Prostate gland (tissue), 2 donors: Measurements from ENCODE around the gene DGAT2. TPM values are rescaled to one million over a fixed set of nuclear protein-coding genes. Genes with fewer than 3 reads are reported as not detected.

Experiments
- DNase-seq: peaks from one replicate; pipeline ENCODE4 v3.0.0-alpha.2; 2019; ENCODE audit warnings: low spot score
- H3K27ac ChIP-seq, 2 donors: fragments of 200-600 bp; sonication (generic); 2 replicates each; pipeline ENCODE4 v1.5.1; 2017 to 2019
- H3K27me3 ChIP-seq: fragments of 200-600 bp; sonication (generic); replicated peaks from 2 replicates; pipeline ENCODE4 v1.5.1; 2019; ENCODE audit not compliant: insufficient read depth
- H3K36me3 ChIP-seq, 2 donors: fragments of 200-600 bp; sonication (generic); 1 replicate in 1 of 2; 2 replicates in 1 of 2; pipeline versions ENCODE4 v1.5.1 to v1.8.1; 2017 to 2019
- H3K4me1 ChIP-seq: fragments of 200-600 bp; sonication (generic); replicated peaks from 2 replicates; pipeline ENCODE4 v1.5.1; 2019
- H3K4me3 ChIP-seq, 2 donors: fragments of 200-600 bp; sonication (generic); 2 replicates each; pipeline ENCODE4 v1.5.1; 2017 to 2019
- H3K9me3 ChIP-seq: fragments of 200-600 bp; sonication (generic); 2 replicates; pipeline ENCODE4 v1.5.1; 2017
- POLR2A ChIP-seq: fragments of 450-650 bp; IDR thresholded peaks from one replicate; pipeline ENCODE4 v1.6.1; 2016; ENCODE audit warnings: antibody characterized with exemption, mild to moderate bottlenecking
- POLR2AphosphoS5 ChIP-seq: sonication (generic); formaldehyde crosslinking; IDR thresholded peaks from one replicate; pipeline ENCODE4 v1.6.1; 2017; ENCODE audit warnings: antibody characterized with exemption
- WGBS: methylation state at CpG from one replicate; pipeline ENCODE4 v1.1.5; 2018; 5-methylcytosine and 5-hydroxymethylcytosine counted together
- intact Hi-C: fragments of 100-400 bp; cut with DNase I; formaldehyde crosslinking; loops from one replicate; pipeline ENCODE4 v1.14.2; 2022
- total RNA-seq, 2 donors: library from RNA; depleted of rRNA; stranded (reverse); fragments of >200 nt; gene quantifications; one replicate each; pipeline ENCODE4 v1.1.0, GENCODE V29; 2016
- TF ChIP-seq, protein P1 (sequence below), 4 experiments: fragments of 200-600 bp in 2 of 4; fragments of 450-650 bp in 2 of 4; sonication (generic) in 2 of 4; IDR thresholded peaks; 1 replicate in 3 of 4; 2 replicates in 1 of 4; pipeline ENCODE4 v1.5.1; 2016 to 2019; ENCODE audit warnings: antibody characterized with exemption in 4 of 4, mild to moderate bottlenecking in 2 of 4, moderate library complexity in 2 of 4

DGAT2 gene
- total RNA-seq, 2 donors from 2014 or later, result 5.6 to 24.6 TPM

DNA sequence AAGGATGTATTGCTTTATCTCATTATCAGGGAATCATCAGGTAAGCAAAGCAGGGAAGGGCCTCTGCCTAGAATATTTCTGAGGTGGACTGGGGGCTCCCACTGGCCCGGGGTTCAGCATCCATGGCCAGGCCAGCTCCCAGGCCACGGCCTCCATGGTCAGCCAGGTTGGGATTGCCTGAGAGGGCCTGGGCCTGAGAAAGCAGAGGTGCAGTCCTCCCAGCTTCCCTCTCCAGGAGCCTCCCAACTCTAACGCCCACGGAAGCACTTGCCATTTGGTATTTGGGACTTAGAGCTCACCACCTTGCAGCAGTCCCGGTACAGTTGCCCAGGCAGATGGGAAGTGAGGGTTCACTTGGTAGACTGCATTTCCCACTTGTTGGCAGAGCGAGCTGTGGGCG, 12.7 kb downstream of the DGAT2 start:
- Histone ChIP-seq H3K9me3 (no peaks in the 10 kb centered on the region), H3K27ac (no peak overlapping the region), H3K36me3 (no peaks in the 10 kb centered on the region), H3K27me3 (no peaks in the 10 kb centered on the region), H3K4me3 (no peak overlapping the region), H3K4me1 (no peaks in the 10 kb centered on the region)
- intact Hi-C loops, result no loop called here
- WGBS, result 90% methylated on average over 7 of the region's 7 CpGs
- TF ChIP-seq POLR2AphosphoS5, result no peak
- TF ChIP-seq, protein P1, sequence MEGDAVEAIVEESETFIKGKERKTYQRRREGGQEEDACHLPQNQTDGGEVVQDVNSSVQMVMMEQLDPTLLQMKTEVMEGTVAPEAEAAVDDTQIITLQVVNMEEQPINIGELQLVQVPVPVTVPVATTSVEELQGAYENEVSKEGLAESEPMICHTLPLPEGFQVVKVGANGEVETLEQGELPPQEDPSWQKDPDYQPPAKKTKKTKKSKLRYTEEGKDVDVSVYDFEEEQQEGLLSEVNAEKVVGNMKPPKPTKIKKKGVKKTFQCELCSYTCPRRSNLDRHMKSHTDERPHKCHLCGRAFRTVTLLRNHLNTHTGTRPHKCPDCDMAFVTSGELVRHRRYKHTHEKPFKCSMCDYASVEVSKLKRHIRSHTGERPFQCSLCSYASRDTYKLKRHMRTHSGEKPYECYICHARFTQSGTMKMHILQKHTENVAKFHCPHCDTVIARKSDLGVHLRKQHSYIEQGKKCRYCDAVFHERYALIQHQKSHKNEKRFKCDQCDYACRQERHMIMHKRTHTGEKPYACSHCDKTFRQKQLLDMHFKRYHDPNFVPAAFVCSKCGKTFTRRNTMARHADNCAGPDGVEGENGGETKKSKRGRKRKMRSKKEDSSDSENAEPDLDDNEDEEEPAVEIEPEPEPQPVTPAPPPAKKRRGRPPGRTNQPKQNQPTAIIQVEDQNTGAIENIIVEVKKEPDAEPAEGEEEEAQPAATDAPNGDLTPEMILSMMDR (IDR thresholded peaks at IDR 0.05), result no peak
- TF ChIP-seq POLR2A, result no peak
- DNase-seq, result no peak

DNA sequence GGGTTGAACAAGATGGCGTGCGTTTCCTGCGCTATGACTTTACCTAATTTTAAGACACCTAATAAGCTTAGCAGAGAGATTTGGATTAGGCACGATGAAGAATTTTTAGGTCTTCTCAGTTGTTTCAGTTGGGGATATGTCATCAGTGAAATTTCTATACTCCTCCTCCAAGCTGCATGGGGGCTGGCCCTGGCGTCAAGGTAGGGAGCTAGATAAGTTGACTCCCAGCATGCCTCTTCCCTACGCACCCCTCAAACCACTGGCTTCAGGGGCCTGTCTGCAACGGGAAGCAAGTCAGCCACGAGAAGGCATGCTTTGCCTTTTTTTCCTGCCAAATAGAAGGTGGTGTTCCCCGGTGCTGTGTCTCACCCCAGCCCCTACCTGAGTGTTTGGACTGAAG, 13.3 kb downstream of the DGAT2 start:
- Histone ChIP-seq H3K27ac (no peak overlapping the region), H3K27me3 (no peaks in the 10 kb centered on the region), H3K4me1 (no peaks in the 10 kb centered on the region), H3K36me3 (no peaks in the 10 kb centered on the region), H3K4me3 (no peak overlapping the region), H3K9me3 (no peaks in the 10 kb centered on the region)
- intact Hi-C loops, result no loop called here
- DNase-seq, result no peak
- TF ChIP-seq, protein P1 (IDR thresholded peaks at IDR 0.05), result no peak
- no peak for TF ChIP-seq POLR2AphosphoS5
- no peak for TF ChIP-seq POLR2A
- WGBS, result 85% methylated on average over 9 of the region's 9 CpGs

DNA sequence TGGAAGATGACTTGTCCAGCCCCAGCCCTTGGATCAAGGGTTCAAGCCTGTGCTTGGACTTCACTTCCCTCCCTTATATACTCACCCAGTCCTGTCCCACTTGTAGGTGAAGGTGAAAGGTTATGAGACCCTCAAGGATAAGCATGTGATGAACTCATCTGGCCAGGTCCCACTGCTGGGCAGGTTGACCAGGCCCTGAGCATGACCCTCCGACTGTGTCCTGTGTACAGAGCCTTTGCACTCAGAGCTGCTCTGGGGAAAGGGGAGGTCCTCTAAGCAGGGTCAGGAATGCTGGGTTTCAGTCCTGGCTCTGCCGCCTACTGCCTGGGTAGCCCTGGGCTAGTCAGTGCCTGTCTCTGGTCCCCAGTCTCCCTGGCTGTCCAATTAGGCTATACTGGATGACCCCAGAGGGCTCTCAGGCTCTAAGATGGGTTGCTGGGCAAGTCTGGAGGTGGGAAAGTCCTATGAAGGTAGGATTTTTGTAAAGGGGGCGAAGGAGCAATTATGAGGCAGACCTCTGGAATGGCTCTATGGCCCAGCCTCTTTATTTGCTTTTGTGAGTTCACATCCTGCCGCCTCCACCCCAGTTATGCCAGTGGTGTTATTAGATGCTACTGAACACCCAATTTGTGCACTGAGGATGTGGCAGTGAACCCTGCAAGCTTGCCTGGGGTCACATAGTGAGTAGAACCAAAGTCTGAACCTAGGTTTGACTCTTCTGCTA, 14.1 kb downstream of the DGAT2 start:
- Histone ChIP-seq H3K4me3 (no peak overlapping the region), H3K4me1 (no peaks in the 10 kb centered on the region), H3K9me3 (no peaks in the 10 kb centered on the region), H3K36me3 (no peaks in the 10 kb centered on the region), H3K27ac (no peak overlapping the region), H3K27me3 (no peaks in the 10 kb centered on the region)
- TF ChIP-seq POLR2A (no peak), POLR2AphosphoS5 (no peak)
- TF ChIP-seq, protein P1 (IDR thresholded peaks at IDR 0.05), result no peak
- DNase-seq, result no peak
- WGBS, result 94% methylated on average over 4 of the region's 4 CpGs
- intact Hi-C loops, result no loop called here

DNA sequence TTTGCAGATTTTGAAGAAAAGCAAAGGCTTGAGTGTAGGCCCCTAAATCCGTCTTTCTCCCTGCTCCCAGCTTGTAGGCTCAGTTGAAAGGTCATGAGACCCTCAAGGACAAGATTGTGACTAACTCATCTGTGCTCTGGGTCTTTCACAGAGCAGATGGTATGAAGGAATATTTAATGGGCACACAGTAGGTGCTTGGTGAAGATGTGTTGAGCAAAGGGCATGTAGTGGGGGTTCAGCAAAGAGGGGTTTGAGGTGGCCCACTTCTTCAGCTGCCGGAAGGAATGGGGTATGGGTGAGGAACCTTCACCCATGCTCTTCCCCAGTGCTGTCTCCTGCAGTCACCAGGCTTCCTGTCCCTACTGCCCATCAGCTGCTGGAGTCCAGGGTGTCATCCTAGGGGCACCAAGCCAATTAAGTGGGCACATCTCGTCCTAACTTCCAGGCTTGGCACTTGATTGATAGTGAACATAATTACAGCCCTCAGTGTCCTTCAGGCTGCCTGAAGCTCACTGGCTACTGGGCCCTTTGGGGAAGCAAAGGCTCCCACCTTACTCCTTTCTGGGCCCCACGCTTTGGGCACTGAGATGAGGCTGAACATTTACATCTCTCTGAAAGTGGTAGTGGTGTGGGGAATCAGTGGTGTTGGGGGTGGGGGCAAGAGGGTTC, 15.0 kb downstream of the DGAT2 start:
- no peak for TF ChIP-seq POLR2AphosphoS5
- Histone ChIP-seq H3K36me3 (no peaks in the 10 kb centered on the region), H3K27me3 (no peaks in the 10 kb centered on the region), H3K27ac (no peak overlapping the region), H3K4me1 (no peaks in the 10 kb centered on the region), H3K9me3 (no peaks in the 10 kb centered on the region), H3K4me3 (no peak overlapping the region)
- intact Hi-C loops, result no loop called here
- 91% methylated on average over 4 of the region's 4 CpGs for WGBS
- no peak for DNase-seq

DNA sequence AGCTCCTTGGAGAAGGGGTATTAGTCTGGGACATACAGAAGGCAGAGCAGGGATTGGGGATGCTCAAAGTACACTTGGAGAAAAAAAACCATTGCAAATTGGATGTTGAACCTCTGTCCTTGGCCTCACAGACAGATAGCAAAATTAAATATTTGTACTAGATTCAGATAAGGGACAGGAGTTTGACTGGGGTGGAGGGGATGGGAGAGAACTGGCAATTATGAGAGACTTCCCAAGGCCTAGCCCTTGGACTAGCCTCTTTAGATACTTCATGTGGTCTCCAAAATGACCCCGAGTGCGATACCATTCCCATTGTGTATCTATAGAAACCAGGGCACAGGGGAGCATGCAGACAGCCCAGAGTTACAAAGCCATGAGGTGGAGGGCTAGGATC, 15.5 kb downstream of the DGAT2 start:
- H3K4me1 ChIP-seq, result no peaks in the 10 kb centered on the region
- WGBS, result 94% methylated on average over 2 of the region's 2 CpGs
- H3K36me3 ChIP-seq, result no peaks in the 10 kb centered on the region
- H3K9me3 ChIP-seq, result no peaks in the 10 kb centered on the region
- no peaks in the 10 kb centered on the region for H3K27me3 ChIP-seq
- H3K4me3 ChIP-seq, result no peak overlapping the region
- intact Hi-C loops, result no loop called here
- no peak for DNase-seq
- TF ChIP-seq, protein P1 (IDR thresholded peaks at IDR 0.05), result no peak
- TF ChIP-seq POLR2AphosphoS5 (no peak), POLR2A (no peak)
- no peak overlapping the region for H3K27ac ChIP-seq
